GM04504 (cell line): ENCODE data around the gene FAM78B.

Experiments used
- DNase-seq: peaks from one replicate; pipeline ENCODE4 v3.0.0-alpha.2; 2012; ENCODE audit warnings: low read depth

FAM78B gene

GRCh38 chr1:166064313-166064926, 102.4 kb downstream of the FAM78B start:
- no peak for DNase-seq

DNA sequence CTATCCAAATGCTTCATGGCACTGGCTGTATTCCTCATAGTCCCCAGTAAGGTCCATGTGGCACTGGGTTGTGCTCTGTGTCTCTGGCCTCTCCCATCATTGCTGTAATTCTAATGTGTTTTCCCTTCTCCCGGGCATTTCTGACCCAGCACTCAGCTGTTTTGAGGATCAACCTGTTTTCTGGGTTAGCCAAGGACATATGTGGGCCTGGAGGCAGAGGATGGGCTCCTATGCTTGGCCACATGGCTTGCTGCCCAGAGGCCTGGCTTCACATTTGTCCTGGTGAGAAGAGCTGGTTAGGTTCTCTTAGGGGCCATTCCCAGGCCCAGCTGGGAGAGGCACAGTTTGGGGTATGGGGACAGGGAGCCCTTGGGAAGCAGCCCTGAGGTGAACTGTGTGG, 103.1 kb downstream of the FAM78B start:
- no peak for DNase-seq

- no peak for DNase-seq
These were observed 104.3 kb downstream of the FAM78B start for GRCh38 chr1:166062421-166063070.

GRCh38 chr1:166057650-166058049, 109.2 kb downstream of the FAM78B start:
- no peak for DNase-seq

- DNase-seq: no peak
These were observed 113.4 kb downstream of the FAM78B start for GRCh38 chr1:166053395-166053794.

- no peak for DNase-seq
These were observed 126.4 kb downstream of the FAM78B start for GRCh38 chr1:166040202-166040997.

DNA sequence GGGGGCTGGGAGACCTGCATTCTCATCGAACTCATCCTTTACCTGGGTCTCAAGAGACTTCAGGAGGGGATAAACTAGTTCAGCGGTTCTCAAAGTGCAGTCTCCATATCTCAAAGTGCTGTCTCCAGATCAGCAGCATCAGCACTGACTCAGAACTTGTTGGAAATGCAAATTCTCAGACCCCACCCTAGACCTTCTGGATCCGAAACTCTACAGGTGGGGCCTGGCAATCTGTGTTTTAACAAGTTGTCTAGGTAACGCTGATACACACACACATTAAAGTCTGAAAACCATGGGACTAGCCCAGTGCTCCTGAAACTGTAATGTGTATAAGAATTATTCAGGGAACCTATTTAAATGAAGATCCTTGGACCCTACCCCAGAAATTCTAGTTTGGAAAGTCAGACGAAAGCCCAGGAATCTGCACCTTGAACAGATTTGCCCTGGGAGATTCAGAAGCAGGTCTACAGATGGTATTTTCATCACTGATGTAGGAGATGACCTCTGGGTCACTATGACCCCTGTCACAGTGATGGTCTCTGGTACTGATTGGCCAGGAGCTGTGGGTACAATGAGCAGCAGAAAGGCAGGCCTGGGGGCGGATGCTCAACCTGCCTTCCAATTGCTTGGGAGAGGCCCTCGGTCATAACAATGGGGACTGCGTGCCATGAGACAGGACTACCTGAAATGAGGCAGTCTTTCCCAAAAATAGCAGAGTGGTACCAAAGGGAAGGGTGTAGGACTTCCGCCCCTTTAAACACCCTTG, 127.2 kb downstream of the FAM78B start:
- no peak for DNase-seq

- no peak for DNase-seq
These were observed 130.7 kb downstream of the FAM78B start for GRCh38 chr1:166036092-166036491.

GRCh38 chr1:166032572-166033371, 134.0 kb downstream of the FAM78B start:
- no peak for DNase-seq

DNA sequence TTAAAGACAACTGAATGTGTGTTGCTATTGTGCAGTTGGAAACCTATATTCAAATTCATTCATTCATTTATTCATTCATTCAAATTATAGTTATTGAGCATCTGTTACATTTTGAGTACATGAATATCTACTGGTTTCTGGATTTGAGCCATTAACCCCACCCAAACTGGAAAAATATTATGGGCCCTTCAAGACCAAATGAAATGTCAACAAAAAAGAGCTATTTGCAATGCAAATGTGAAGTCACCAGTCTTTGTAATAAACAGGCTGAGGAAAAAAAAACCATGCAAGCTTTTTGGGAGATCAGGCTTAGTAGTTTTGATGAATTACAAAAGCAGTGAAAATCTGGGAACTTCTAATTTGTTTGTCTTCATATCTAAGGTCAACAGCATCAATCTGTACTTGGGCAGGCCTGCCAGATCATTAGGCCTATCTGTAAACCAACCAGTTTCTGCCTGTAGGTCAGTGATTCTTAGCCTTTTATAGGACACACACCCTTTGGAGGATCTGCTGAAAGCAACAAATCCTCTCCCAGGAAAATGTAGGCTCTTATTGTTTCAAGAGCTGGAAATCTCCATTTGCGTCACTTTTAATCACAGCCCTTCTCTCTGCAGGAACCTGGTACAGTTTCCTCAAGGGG, 134.7 kb downstream of the FAM78B start:
- no peak for DNase-seq

DNA sequence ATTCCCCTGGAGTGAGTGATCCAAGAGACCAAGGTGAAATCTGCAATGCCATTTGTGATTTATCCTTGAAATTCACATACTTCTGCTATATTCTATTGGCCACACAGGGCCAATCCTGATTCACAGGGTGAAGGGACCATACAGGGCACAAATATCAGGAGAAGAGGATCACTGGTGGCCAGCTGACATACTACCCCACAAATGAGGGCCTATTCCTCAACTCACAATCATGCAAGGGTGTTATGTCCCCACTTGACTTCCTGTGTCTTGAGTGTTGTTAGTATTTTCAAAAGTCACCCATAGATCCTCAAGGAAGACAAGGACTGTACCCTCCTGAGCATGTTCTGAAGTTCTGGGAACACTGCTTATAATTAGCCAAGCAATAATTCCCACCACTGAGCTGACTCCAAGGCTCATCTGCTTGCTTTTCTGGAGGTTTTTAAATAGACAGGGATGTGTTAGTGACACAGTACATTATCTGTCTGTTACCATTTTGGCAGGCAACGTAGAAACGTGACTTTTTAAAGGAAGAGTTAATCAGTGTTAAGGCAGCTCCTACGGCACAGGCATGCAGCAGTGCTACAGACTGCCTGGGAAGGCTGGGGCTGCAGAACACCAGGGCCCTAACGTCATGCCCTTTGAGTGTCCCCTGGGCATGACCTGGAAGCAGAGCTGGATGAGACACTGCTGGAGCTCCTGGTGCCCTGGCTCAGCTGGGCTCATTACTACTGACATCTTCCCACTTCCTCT, 137.4 kb downstream of the FAM78B start:
- no peak for DNase-seq

DNA sequence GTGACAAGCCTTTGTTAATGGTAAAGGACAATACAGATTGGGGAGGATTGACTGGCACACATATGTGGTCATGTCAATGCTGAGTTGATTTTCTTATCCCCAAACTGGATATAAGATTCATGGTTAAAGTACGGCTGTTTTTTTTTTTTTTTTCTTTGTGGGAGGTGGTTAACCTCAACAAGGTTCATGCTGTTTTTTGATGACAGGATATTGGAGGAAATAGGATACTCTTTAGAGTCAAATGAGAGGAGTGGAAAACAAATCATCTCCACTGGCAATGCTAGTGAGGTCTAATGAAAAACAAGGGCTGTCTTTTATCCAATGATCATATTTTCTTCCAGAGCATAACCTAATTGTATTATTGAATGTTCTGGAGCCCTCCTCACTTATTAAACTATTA, 140.2 kb downstream of the FAM78B start:
- DNase-seq: no peak

GRCh38 chr1:166026143-166026542, 140.7 kb downstream of the FAM78B start:
- DNase-seq: no peak

DNA sequence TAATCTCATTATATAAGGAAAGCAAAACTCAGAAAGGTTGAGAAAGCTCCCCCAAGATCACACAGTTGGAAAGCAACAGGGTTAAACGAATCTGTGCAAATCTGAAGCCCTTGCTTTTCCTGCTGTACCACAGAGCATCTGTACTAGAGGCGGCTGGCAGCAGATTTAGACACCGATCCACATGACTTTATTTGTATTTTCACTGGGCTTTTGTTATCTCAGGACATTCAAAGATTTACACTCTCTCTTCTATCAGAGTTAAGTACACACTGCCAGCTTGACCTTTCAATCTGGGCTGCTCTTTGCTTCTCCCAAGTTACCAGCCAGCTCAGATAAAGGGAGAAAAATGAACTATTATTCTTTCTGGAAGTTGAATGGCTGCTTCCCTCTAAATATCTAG, 146.6 kb downstream of the FAM78B start:
- DNase-seq: no peak
